Stimulated activated CD4-positive, alpha-beta T cell treated with anti-CD3 and anti-CD28 coated beads, TNF-alpha, amount 100 ng/mL, for 1 hour (primary cell): ENCODE results near the gene MEG3.

Experiments used
- DNase-seq, 3 donors: peaks; one replicate each; pipeline ENCODE4 v3.0.0-alpha.2; 2020; ENCODE audit warnings: low read depth in 3 of 3, low spot score in 1 of 3

Gene MEG3

DNA sequence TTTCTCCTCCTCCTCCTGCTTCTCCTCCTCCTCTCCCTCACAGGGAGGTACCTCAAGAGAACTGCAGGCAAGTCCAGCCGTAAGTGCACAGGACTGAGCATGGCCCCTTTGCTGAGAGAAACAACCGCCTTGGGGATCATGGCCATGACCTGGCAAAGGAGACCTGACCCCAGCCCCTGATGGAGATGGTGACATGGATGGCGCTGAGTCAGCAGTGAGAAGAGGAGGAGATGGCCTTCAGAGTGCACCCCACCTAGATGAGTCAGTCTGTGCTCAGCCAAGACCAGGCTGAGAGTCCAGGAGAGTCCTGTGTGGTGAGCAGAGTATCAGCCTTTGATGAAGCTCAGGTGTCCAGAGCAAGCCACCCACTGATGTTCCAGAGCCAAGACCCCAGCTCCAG, 36.4 kb downstream of the MEG3 start:
- no peak for DNase-seq

DNA sequence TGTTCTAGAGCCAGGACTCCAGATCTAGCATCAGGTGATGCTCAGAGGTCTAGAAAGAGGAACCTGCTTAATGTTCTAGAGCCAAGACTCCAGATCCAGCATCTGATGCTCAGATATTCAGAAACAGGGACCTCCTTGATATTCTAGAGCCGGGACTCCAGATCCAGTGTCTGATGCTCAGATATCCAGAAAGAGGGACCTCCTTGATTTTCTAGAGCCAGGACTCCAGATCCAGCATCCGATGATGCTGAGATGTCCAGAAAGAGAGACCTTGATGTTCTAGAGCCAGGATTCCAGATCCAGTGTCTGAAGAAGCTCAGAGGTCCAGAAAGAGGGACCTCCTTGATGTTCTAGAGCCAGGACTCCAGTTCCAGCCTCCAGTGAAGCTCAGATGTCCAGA, 36.9 kb downstream of the MEG3 start:
- DNase-seq: no peak

DNA sequence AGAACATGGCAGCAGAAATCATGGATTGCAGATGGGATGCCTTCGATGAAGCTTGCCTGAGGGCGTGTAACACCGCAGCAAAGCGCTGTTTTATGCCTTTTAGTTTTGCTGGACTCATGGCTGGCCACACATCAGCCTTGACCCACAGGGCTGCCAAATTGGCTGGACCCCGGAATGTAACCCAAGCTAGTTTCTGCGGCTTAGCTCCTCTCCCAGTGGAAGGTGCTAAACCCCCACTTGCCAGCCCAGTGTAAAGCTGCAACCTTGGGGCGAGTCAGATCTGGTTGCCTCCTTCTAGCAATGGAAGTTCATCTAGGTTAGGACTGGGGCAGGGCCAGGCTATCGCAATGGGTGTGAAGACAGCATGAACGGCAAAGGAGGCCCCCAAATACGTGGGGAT, 38.3 kb downstream of the MEG3 start:
- DNase-seq: no peak

DNA sequence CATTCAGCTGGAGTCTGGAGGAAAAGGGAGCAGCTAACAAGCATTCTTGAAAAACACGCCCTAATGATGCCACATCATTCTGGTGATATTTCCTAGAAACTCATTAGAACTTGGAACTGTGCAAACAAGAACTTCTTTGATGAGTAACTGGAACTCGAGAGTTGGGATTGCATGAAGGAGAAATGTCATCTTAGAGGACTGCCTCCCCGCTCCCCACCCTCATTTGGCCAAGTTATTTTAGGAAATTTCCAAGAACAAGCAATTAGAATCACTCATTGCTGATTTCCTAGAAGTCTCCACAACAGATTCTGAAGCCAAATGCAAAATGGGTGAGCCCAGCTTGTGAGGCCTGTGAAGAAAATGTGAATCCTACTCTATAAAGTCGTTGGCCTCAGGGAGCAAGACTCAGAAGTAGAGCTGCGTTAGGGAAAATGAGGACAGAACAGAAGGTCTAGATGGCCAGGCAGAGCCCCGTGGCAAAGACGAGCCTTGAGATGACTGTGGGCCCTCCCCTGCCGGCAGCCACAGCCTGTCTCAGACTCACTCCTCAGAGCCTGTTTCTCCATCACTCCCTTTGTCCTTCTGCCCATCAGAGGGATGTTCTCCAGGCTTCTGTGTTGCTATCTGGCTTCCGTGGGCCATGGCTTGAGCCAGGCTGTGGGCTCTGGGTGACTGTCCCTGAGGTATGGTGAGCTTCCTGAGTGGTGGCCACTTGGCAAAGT, 39.2 kb downstream of the MEG3 start:
- DNase-seq: no peak

DNA sequence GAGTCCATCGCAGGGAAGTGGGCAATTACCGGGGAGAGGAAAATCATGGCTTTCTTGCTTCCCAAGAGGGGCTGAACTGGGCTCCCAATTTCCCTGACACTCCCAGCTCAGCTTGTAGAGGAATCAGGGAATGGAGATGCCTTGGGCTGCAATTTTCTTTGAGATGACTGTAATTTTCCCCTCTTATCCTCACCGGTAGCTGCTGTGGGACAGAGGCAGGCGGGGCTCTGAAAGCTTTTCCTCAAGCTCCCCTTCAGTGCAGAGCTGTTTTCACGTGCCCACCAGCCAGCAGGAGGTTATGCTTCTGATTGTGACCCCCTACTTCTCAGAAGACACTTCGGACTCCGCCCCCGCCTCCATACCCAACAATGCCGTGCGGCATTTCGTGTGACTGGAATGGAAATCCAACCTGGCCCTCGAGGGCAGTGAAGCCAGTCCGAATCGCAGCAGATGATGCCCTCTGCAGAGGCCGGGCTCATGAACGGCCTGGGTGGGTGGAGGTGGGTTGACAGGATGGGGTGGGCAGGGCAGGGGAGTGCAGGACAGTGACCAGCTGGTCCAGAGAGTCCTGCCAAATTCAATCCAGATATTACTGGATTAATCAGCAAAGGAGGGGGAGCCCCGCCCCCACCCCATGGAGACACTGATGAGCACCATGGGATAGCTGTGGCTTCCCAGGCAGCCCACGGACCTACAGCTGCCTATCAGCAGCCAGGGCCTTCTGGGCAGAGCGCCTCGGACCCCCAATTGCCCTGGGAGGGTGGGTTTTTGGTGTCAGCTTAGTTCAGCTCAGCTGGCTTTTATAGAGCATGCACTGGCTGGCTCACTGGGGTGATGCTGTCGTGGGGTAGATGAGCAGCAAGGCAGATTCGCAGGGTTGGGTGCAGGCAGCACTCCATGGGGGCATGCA, 40.0 kb downstream of the MEG3 start:
- DNase-seq: no peak

DNA sequence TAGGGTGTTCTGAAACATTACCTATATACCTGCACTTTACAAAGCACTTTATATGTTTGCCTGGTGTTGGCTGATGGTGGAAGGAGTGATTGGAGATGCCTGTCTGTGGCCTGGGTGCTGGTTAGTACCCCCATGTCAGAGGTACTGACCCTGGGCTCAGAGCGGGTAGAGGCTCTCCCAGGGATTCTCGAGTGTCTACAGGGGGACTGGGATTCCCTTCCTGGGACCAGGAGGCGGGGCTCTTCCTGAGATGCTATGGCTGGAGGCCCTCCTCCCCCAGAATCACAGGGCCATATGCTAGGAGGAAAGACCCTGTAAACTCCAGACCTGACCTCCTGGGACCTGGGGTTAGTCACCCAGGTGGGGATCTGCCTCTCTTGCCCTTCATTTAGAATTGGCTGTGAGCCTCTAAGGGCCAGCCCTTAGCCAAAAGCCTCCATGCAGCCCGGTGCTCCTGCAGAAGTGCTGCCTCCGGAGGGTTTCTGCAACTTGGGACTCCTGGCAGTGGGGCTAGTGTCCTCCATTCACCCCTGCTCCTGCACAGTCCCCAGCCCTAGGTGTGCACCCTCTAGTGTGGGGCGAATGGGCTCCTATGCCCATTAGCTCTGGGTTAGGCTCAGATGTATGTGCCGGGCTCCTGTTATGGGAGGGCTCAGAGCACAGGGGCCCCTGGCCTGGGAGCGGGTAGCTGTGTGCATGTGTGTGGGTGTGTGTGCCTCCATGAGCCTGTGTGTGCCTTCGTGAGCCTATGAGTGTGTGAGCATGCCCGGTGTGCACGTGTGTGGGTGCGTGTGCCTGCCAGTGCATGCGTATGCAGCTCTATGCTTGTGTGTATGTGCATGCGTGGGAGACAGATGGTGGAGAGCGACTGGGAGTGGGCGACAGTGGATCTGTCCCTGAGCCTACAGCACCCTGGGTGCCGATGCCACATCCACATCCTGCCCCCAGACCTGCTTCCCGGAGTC, 41.0 kb downstream of the MEG3 start:
- DNase-seq: no peak

DNA sequence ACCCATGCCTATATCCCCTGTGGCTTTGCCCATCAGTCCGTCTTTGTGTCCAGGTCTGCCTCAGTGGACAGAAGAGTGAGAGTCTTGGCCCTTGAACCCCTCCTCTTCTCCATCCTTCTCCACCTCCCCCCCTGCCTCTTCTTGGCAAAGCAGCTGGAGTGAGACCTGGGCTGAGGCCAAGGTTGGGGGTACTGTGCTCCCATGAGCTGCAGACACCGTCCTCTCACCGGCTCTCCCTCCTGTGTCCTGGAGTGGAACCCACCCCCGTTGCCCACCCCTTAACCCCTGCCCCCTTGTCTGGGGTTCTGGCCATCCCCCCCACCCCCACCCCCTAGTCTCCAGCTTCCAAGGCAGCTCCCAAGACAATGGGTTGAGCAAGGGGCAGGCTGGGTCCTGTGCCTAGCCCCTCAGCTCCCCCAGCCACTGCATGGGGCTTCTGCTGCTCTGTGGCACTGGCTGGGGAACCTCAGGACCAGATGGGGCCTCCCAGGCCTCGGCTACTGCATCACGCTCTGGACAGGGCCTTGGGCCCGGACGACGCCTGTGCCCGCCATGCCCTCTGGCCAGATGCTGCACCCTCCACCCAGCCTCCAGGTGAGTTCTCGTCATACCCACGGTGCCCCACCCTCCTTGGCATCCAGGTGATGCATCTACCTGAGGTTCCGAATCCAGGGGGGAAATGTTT, 41.9 kb downstream of the MEG3 start:
- no peak for DNase-seq

DNA sequence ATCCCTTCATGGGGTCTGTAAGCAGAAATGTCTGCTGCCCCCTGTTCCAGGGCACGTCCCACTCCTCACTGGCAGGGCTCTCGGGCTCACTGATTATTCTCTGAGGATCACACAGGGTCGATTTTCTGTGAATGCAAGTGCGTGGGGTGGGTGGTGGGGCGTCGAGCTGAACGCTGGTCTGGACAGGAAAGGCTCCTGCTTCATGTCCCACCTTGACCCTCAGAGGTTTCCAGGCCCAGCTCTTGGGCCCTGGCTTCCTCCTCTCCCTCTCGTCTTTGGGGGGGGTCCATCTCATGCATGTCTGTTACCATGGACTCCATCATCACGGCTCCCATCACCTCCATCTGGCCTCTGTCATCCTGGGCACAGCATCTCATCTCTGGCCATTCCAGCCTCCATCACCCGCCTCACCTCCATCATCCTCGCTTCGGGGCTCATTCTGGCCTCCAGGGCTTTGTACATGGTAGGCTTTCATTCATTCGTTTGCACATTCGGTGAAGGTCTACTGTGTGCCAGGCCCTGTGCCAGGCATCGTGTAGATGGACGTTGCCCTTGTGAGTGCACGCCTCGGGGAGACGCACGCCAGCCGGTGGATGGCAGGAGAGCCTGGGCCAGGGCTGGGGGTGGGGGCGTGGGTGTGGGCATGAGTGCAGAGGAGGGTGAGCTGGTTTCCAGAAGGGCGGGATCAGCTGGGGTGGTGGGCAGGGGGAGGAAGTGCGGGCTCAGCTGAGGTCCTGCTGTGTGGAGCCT, 42.9 kb downstream of the MEG3 start:
- DNase-seq: no peak

DNA sequence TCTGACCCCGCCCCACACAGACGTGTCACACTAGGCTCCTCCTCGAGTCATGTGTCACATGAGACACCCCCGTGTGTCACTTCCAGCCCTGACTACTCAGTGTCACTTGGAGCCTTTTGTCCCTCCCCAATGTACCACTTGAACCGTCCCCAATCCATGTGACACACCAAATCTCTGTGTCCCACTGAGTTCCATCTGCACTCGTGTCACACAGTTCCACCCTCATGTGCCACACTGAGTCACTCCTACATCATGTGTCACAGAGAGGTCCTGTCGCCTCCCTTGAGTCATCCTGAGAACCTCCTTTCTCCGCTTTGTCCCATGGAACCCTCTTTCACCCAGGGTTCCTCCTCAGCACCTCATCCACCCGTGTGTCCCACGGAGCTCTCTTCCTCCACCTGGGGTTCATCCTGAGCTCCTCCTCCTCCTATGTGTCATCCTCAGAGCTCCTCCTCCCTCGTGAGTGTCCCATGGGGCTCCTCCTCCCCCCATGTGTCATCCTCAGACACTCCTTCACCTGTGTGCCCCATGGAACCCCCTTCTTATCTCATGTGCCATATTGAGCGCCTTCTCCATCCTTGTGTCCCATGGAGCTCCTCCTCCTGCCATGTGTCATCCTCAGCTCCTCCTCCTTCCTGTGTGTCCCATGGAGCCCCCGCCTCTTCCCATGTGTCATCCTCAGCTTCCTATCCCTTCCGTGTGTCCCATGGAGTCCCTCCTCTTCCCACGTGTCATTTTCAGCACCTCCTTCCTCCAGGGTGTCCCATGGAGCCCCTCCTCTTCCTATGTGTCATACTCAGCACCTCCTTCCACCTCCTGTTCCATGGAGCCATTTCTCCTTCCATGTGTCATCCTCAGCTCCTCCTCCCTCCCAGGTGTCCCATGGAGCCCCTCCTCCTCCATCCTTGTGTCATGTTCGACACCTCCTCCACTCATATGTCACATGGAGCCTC, 45.6 kb downstream of the MEG3 start:
- no peak for DNase-seq

DNA sequence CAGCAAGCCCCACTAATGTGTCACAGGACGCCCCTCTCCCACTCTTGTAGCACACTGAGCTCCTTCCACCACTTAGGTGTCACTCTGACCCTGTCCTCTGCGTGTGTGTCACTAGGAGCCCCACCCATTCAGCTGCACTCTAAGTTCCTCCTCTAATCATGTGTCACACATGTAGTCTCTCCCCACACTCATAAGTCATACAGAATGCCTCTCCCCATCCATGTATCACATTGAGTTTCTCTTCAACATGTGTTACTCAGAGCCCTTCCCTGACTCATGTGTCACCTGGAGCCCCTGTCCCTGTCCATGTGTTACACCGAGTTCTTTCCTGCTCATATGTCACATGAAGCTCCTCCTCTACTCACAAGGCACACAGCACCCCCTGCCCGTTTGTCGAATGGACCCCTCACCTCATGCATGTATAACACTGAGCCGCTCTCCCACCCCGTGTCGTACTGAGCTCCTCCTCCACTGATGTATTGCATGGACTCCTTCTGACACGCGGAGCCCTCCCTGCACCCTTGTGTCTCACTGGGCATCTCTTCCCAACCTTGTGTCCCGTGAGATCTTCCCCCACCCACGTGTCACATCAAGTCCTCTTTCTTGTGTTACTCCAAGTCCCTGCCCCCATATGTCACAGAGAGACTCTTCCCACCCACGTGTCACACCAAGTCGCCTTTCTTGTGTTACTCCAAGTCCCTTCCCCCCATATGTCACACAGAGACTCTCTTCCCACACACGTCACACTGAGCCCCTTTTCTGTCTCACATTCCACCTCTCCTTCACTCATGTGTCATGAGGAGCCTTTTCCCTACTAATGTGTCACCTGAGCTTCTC, 46.6 kb downstream of the MEG3 start:
- no peak for DNase-seq

DNA sequence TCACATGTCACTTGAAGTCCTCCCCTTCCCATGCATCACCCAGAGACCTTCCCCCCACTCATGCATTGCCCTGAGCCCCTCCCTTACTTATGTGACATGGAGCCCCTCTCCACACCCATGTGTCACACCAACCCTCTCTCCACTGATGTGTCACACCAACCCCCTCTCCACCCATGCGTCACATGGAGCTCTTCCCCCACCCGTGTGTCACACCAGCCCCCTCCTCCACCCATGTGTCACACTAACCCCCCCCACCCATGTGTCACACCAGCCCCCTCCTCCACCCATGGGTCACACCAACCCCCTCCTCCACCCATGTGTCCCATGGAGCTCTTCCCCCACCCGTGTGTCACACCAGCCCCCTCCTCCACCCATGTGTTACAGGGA, 47.2 kb downstream of the MEG3 start:
- DNase-seq: no peak

DNA sequence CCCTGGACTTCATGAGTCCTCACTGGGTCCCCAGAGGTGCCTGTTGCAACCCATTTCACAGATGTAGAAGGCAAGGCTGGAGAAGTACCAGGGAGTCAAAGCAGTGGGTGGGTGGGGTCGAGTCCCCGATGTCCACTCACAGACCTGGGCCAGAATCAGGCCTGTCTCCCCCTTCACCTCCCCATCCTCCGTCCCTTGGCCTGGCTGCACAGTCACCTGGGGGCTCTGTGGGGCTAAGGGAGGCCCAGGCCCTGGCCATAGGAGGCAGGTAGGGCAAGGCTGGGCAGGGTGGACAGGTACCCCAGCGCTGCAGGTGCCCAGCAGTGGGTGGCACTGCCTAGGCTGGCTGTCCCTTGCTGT, 48.1 kb downstream of the MEG3 start:
- DNase-seq: no peak

DNA sequence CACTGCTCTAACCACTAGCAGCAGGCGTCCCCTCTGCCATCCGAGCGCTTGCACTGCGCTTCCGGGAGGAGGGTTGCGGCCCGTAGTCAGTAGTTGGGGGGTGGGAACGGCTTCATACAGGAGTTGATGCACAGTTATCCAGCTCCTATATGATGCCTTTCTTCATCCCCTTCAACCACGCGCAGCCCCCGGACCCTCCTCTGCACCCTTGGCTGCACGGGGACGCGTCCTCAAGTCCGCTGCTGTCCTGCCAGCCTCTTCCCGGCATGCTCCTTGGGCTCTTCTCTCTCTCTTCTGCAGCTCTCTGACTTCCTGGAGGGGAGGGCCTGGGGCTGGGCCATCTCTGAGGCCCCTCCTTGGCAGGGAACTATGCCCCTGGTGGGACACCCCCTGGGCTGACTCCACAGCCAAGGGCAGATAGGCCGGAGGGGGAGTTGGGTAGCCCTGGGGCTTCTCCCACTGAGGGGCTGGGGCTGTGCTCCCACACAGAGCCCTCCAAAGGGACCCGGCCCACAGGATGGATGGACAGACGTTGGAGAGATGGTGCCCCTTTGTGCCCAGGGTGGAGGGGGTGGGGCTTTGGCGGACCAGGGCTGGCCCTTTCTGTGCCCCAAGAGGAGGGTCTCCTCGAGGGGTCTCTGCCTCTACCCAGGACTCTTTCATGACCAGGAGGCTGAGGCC, 48.6 kb downstream of the MEG3 start:
- DNase-seq: no peak

DNA sequence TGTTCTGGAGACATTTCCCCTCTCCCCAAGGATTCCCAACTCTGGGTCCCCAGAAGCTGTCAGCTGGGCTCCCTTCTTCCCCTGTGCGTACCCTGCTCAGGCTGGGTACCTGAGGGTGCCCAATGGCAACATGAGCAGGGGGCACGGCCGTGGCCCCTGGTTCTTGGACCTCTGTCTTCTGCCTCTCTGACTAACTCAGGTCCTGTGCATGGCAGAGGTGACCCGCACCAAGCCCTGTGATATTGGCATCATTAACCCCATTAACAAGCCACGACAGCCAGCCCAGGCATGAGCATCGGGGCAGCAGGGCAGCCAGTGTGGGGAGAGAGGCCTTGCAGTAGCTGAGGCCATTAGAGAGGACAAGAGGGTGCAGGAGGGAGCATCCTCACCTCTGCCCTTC, 49.2 kb downstream of the MEG3 start:
- DNase-seq: no peak

DNA sequence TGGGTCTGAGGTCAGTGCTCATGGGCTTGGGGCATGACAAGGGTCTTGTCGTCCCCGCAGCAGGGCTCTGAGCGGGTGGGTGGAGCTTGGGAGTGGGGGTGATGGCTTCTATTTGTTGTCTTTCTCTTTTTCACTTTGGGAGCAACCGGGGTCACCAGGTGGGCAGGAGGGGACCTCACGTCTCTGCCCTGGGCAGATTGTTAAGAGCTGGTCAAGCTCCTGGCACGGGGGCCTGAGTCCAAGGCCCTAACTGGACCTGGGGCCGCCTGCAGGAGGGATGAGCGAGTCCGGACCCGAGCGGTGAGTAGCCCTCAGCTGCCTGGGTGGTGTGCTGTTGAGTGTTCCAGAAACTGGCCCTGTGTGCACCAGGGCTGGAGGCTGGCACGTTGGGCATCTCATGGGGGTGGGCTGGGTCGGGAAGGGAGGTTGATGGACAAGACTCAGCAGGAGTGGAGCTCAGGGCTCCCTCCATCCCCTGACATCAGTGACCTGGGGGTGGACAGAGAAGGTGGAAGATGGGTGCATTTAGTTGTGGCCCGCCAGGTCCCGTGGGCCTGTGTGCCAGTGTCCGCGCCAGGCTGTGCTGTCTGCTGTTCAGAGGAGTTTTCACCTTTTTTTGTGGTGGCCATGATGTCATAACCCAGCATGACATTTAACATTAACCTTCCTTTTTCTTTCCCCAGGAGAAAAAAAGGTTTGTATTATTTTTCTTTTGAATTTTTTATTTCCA, 50.1 kb downstream of the MEG3 start:
- DNase-seq: no peak

DNA sequence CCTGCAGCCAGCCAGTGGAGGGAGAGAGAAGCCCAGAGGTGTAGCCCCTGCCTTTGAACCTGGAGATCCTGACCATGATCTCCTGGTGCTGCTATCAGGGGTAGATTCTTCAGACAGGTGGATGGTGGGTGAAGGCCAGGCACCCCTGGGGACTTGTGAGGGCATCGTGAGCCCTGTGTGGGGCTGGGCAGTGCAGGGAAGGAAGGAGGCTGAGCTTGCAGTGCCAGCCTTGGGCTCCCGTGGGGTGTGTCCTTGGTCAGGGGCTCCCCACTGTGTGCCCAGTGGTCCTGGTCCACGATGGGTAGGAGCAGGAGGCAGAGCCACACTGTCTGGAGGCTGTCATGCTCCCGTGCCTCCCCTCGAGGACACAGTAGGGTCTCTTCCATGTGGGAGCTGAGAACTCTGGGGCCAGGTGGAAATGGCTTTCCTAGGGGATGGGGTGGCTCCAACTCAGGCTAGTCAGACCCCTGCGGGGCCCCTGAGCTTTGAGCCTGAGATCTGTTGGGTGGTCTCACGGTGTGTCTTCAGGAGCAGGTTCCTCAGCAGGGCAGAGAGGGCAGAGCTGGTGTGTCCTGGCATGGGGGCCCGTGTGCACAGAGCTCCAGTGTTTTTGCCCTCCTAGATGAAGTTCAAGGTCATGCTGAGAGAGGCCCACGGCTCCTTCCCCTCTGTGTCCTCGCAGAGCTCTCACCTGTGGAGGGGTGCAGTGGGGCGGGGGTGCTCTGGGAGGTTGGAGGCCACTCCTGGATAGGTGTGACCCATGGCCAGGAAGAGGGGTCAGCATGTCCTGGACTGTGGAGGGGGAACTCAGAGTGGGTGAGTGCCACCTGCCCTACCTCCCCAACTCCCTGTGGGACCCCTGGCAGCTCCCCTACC, 52.6 kb downstream of the MEG3 start:
- DNase-seq: no peak
